ENCODE results near the gene A1BG. TPM values are rescaled to one million over a fixed set of nuclear protein-coding genes. Genes with fewer than 3 reads are reported as not detected.

Gene A1BG
- total RNA-seq, 1 experiment from 2014 or later = 1.9 TPM

- H3K36me3 ChIP-seq (ENCODE audit: low read depth, low read length) = peaks cover 24% of the 10 kb centered on the region
- H3K9me2 ChIP-seq (replicated peaks; ENCODE audit: low read length) = no peaks in the 10 kb centered on the region
- no TSS peak for BruUV-seq (replicated peaks)
- H3K79me2 ChIP-seq (ENCODE audit: low read length) = peaks cover 15% of the 10 kb centered on the region
- H2AFZ ChIP-seq (ENCODE audit: low read length) = no peak overlapping the region
- no peak for DNase-seq
- no peak overlapping the region for H3K9ac ChIP-seq (ENCODE audit: low read length)
- no peak for ATAC-seq
- no peak overlapping the region for H3K27ac ChIP-seq (ENCODE audit: low read length)
- ChIA-PET CTCF (no interaction called here), POLR2A (ENCODE audit: unreplicated experiment) (no interaction called here)
- peaks cover 37% of the 10 kb centered on the region for H3K4me1 ChIP-seq (ENCODE audit: insufficient read depth, low read length)
- H3K4me2 ChIP-seq (ENCODE audit: low read length) = no peak overlapping the region
- no peaks in the 10 kb centered on the region for H3K9me3 ChIP-seq (ENCODE audit: low read length)
- H4K20me1 ChIP-seq (ENCODE audit: low read length) = peaks cover 25% of the 10 kb centered on the region
- no peak overlapping the region for H3K4me3 ChIP-seq (ENCODE audit: low read length)
- no peak for TF ChIP-seq EZH2phosphoT487 (IDR thresholded peaks at IDR 0.05; ENCODE audit: borderline replicate concordance, low read length)
- TF ChIP-seq EZH2 (IDR thresholded peaks at IDR 0.05; ENCODE audit: low read length, unreplicated experiment) = no peak
- TF ChIP-seq, protein P1, sequence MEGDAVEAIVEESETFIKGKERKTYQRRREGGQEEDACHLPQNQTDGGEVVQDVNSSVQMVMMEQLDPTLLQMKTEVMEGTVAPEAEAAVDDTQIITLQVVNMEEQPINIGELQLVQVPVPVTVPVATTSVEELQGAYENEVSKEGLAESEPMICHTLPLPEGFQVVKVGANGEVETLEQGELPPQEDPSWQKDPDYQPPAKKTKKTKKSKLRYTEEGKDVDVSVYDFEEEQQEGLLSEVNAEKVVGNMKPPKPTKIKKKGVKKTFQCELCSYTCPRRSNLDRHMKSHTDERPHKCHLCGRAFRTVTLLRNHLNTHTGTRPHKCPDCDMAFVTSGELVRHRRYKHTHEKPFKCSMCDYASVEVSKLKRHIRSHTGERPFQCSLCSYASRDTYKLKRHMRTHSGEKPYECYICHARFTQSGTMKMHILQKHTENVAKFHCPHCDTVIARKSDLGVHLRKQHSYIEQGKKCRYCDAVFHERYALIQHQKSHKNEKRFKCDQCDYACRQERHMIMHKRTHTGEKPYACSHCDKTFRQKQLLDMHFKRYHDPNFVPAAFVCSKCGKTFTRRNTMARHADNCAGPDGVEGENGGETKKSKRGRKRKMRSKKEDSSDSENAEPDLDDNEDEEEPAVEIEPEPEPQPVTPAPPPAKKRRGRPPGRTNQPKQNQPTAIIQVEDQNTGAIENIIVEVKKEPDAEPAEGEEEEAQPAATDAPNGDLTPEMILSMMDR (conservative IDR thresholded peaks at IDR 0.05; ENCODE audit: low read depth, low read length) = no peak
- intact Hi-C loops (cut with micrococcal nuclease) = no loop called here
- H3K27me3 ChIP-seq (ENCODE audit: low read length) = no peaks in the 10 kb centered on the region
- H3F3A ChIP-seq (ENCODE audit: low read length, unreplicated experiment) = peaks cover 19% of the 10 kb centered on the region
These were observed 44.3 kb upstream of the A1BG start for GRCh38 chr19:58397533-58398037.

DNA sequence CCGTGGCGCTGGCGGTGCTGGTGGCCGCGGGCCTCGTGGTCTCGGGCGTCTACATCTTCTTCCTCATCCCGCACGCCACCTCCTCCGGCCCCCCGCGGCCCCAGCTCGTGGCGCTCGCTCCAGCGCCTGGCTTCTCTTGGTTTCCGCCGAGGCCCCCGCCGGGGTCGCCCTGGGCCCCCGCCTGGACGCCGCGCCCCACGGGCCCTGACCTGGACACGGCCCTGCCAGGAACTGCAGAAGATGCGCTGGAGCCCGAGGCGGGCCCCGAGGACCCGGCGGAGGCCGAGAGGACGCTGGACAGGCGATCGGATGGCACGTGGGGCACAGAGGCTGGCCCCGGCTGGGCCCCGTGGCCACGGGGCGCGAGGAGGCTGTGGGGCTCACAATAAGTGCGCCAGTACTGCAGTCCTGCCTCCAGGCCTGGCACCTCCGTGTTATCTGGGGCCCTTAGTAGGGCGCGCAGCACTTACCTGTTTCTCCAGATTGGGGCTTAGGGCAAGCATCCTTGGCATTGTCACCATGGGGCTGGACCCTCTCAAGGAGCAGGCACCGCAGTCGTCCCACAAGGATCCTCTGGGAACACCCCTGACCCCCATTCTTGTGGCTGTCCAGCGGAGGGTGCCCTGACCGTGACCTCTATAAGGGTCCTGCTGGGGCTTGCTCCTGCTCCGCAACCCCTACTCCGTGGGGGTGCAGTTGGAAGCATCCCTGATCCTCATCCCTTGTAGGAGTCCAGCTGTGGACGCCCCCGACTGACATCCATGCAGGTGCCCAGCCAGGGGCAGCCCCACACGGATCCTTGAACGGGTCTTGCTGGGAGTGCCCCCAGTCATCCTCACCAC is 43.6 kb upstream of the A1BG start:
- ATAC-seq (no peak), DNase-seq (no peak)
- Histone ChIP-seq H3K9ac (ENCODE audit: low read length) (no peak overlapping the region), H3K27ac (ENCODE audit: low read length) (no peak overlapping the region), H3K27me3 (ENCODE audit: low read length) (no peaks in the 10 kb centered on the region), H3K9me2 (replicated peaks; ENCODE audit: low read length) (no peaks in the 10 kb centered on the region), H3K4me2 (ENCODE audit: low read length) (no peak overlapping the region), H2AFZ (ENCODE audit: low read length) (no peak overlapping the region), H3K4me1 (ENCODE audit: insufficient read depth, low read length) (peaks cover 31% of the 10 kb centered on the region), H3K4me3 (ENCODE audit: low read length) (no peak overlapping the region), H3F3A (ENCODE audit: low read length, unreplicated experiment) (peaks cover 22% of the 10 kb centered on the region), H3K36me3 (ENCODE audit: low read depth, low read length) (peaks cover 28% of the 10 kb centered on the region), H3K79me2 (ENCODE audit: low read length) (peaks cover 17% of the 10 kb centered on the region; the same call in 1 of the 2 replicates), H4K20me1 (ENCODE audit: low read length) (peaks cover 30% of the 10 kb centered on the region), H3K9me3 (ENCODE audit: low read length) (no peaks in the 10 kb centered on the region)
- ChIA-PET POLR2A (ENCODE audit: unreplicated experiment) (no interaction called here), CTCF (no interaction called here)
- no TSS peak for BruUV-seq (replicated peaks)
- TF ChIP-seq EZH2 (IDR thresholded peaks at IDR 0.05; ENCODE audit: low read length, unreplicated experiment) (no peak), EZH2phosphoT487 (IDR thresholded peaks at IDR 0.05; ENCODE audit: borderline replicate concordance, low read length) (no peak)
- TF ChIP-seq, protein P1 (conservative IDR thresholded peaks at IDR 0.05; ENCODE audit: low read depth, low read length) = no peak
- intact Hi-C loops (cut with micrococcal nuclease) = no loop called here

All from PC-3 (cell line).